Activated T-cell treated with anti-CD3 and anti-CD28 coated beads, Interleukin-2, amount 50 U/mL, for 48 hours (primary cell): Measurements from ENCODE around the gene CSTB.
A peak's percentile ranks its signal among the peaks of the same experiment; 100 is the strongest.

ENCODE experiments used
- DNase-seq, 2 experiments: peaks; one replicate each; pipeline ENCODE4 v3.0.0-alpha.2; 2020

The CSTB gene

GRCh38 chr21:43810505-43811261 is 34.6 kb upstream of the CSTB start:
- DNase-seq, result peak; percentile 97 to 99

GRCh38 chr21:43809853-43810504 is 33.9 kb upstream of the CSTB start:
- DNase-seq, result no peak

- DNase-seq, result no peak
These were observed 33.3 kb upstream of the CSTB start for GRCh38 chr21:43809346-43809799.

- no peak for DNase-seq
These were observed 32.7 kb upstream of the CSTB start for GRCh38 chr21:43808832-43809251.

- no peak for DNase-seq
These were observed 32.3 kb upstream of the CSTB start for GRCh38 chr21:43808367-43808766.

GRCh38 chr21:43806017-43806710 is 30.1 kb upstream of the CSTB start:
- no peak for DNase-seq

GRCh38 chr21:43805275-43805800 is 29.2 kb upstream of the CSTB start:
- no peak for DNase-seq

- no peak for DNase-seq
These were observed 27.6 kb upstream of the CSTB start for GRCh38 chr21:43803558-43804300.

GRCh38 chr21:43802713-43803313 is 26.7 kb upstream of the CSTB start:
- no peak for DNase-seq

GRCh38 chr21:43801006-43801783 is 25.1 kb upstream of the CSTB start:
- no peak for DNase-seq

GRCh38 chr21:43800566-43800965 is 24.5 kb upstream of the CSTB start:
- no peak for DNase-seq

GRCh38 chr21:43800124-43800523 is 24.0 kb upstream of the CSTB start:
- no peak for DNase-seq

- DNase-seq, result no peak
These were observed 23.3 kb upstream of the CSTB start for GRCh38 chr21:43799301-43799840.

- no peak for DNase-seq
These were observed 22.0 kb upstream of the CSTB start for GRCh38 chr21:43797925-43798715.

- DNase-seq, result no peak
These were observed 21.3 kb upstream of the CSTB start for GRCh38 chr21:43797415-43797814.

- no peak for DNase-seq
These were observed 18.7 kb upstream of the CSTB start for GRCh38 chr21:43794857-43795256.

GRCh38 chr21:43794311-43794710 is 18.2 kb upstream of the CSTB start:
- DNase-seq, result no peak

- DNase-seq, result no peak
These were observed 17.1 kb upstream of the CSTB start for GRCh38 chr21:43793243-43793642.

GRCh38 chr21:43792406-43792805 is 16.3 kb upstream of the CSTB start:
- DNase-seq, result no peak

- no peak for DNase-seq
These were observed 14.0 kb upstream of the CSTB start for GRCh38 chr21:43790010-43790524.
